HG03439 (cell line): ENCODE data around the gene MEPE.

Source experiments
- ATAC-seq: cut with Tn5 transposase; IDR thresholded peaks from one replicate; pipeline ENCODE4 v1.9.1; 2021; ENCODE audit warnings: mild to moderate bottlenecking, moderate library complexity; ENCODE audit not compliant: unreplicated experiment

MEPE gene

DNA sequence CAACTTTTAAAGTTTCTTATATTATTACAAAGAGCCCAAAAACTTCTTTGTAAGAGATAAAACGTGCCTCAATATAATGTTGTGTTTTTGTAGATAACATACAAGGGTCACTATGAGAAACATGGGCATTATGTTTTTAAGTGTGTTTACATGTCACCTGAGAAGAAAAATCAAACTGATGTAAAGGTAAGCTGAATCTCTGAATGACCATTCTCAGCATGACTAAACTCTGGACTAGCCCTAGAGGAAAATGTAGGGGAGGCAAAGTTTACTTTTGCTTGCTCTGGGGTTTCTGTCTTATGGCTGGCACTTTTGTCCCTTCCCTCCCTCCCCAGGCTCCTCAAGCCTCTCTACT, 6.8 kb downstream of the MEPE start:
- ATAC-seq, result no peak

DNA sequence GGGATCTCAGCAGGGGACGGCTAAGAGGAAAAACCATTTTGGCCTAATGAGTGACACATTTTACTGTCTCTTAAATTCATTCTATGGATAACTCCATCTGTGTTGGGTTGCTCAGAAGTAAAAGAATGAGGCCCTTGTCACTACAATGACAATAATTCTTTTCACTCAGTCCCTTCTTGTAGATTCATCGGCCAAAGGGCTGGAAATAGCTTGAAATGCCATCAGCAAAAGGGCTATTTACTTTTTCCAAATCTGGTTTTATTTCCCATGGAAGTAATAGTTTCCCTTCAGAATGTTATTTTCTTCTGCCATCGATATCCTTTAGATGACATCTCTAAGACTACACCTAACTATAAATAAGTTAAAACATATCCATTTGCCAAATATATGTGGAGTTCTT, 7.4 kb downstream of the MEPE start:
- ATAC-seq, result no peak

DNA sequence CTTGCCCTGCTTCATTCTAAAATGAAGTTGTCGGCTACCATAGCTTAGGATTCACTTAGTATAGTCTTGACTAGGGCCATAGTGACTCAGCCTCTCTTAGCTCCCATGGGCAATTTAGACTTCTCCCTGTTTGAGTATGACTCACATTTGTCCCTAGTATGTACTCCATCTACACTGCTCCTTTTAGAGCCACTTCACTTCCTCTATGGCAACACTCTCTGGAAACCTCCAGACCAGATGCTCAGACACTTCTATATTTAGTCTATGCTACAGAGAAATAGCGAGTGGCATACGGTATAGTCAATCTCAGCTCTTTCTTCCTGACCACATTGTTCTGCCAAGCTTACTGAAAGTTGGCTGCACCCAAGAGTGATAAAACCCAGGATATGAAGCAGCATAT, 11.2 kb downstream of the MEPE start:
- no peak for ATAC-seq

DNA sequence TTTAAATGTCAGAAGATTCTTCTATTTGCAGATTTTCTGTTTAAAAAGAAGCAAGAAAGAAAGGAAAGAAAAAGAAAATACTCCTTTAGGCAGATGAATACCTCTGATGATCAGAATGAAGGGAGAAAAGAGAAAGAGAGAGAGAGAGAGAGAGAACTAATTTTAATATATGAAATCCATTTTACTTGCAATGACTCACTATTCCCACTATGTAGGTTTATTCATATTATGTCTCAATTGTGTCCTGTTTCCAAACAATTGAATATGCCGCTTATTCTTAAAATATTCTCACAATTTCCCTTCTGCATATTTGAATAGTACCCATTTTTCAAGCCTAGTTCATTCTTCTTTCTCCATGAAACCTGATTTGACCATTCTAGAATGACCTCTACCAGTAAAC, 11.7 kb downstream of the MEPE start:
- no peak for ATAC-seq

DNA sequence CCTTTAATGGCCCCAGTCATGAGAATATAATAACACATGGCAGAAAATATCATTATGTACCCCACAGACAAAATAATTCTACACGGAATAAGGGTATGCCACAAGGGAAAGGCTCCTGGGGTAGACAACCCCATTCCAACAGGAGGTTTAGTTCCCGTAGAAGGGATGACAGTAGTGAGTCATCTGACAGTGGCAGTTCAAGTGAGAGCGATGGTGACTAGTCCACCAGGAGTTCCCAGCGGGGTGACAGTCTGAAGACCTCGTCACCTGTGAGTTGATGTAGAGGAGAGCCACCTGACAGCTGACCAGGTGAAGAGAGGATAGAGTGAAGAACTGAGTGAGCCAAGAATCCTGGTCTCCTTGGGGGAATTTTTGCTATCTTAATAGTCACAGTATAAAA, 13.5 kb downstream of the MEPE start:
- ATAC-seq, result no peak

DNA sequence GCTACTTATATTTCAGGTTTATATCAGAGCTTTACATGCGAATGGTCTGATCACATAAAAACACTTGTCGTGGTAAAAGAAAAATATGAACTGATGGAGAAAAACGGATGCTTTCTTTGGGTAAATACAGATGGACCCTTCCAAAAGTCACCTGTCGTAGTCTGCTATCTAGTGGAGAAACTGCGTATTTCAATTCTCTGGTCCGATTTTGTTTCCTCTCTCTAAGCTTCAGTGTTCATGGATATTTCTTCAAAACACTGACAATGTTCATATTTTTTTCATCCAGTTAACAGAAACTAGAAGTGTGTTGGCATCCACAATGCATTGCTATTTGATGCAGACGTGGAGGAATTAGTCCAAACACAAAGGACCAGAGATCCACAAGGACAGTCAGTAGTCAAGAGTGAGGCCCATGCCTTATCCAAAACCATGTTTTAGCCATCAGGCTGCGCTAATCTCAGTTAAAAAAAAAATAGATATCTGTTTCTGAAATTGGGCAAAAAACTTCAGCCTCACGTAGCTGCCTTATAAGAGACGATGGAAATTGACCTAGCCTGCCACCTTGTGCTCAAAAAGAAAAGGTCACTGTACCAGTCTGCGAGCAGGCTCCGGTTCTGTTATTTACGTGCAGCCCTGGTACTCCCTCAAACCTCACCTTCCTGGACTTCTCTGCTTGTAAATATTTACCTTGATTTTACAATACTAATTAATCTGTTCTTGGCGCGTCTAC, 16.0 kb downstream of the MEPE start:
- ATAC-seq, result no peak

DNA sequence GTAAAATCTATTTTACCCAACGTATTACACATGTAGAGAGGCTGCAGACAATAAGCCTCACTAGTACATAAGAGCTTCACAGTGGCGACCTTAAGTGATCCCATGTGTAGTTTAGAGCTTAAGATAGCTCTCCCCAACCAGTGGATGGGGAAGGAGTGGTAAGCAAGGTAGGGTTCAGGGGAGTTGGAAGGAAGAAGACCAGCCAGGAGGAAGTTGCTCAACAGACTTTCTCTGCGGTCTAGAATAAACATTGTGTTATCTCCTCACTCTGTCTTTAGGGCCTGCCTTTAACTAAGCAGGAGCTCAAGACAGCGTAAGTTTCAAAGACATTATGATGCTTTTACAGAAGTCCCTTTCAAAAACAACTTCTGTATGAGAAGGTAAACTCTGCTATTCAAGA, 16.8 kb downstream of the MEPE start:
- ATAC-seq, result no peak

DNA sequence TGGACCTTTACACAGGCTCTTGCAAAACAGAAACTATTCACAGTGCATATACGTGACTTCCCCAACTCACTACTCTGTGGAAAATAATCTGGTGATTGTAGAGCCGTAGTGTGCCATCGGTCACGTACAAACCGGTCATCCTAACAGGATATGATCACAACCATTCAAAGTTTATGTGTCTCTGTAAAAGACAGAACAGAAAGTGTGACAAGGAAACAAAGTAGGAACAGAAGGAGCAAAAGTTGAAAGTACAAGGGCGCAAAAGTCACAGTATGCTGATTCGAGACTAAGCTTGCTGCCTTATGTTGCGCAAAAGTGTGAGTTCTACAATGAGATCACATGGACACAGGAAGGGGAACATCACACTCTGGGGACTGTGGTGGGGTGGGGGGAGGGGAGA, 18.6 kb downstream of the MEPE start:
- ATAC-seq, result no peak

DNA sequence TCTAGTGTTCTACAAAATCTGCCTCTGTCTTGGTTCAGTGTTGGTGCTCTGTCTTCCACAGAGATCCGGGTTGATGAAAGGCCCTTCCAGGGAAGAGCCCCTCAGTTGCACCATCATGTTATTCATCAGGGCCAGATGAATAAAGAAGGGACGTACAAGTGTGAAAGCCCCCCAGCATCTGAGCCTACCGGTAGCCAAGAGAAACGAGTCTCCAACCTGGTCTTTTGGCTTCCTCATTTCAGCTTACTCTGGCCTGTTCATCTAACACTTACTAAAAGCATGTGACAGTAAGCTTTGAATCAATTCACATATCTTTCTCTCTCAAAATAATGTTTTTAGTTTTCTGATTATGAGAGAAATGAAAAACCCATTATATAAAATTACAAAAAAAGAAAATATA, 19.2 kb downstream of the MEPE start:
- ATAC-seq, result no peak

DNA sequence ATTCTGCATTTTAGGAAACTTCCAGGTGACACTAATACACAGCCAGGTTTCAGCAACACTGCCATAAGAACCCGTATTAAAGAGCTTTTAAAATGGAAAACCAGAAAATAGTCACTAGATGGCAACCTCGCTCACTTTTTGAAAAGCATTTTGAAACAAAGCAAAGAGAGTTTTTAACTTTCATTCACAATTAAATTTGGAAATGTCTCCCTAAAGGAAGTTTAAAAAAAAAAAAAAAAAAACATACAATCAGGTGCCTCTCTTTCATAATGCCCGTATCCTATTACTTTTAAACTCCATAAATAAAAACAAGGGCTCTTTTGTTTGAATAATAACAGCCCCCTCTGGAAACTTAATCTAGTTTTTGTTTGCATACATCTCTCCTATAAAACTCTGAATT, 20.3 kb downstream of the MEPE start:
- ATAC-seq, result no peak

DNA sequence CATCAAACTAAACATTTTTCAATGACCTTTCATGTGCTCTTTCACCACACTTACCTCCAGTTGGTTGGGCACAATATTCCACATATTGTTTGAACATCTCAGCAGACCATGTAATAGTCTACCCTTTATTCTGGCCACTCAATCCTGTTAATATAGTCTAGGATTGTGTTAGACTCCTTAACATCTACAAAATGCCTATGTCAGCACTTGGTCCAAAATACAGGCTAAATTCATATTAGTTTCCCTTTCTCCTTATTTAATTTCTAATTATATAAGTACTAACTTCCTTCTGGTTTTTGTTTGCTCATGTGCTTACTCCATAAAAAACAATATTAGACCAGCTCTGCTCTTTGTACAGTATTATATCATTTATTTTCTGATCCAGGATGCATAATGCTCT, 21.1 kb downstream of the MEPE start:
- no peak for ATAC-seq

DNA sequence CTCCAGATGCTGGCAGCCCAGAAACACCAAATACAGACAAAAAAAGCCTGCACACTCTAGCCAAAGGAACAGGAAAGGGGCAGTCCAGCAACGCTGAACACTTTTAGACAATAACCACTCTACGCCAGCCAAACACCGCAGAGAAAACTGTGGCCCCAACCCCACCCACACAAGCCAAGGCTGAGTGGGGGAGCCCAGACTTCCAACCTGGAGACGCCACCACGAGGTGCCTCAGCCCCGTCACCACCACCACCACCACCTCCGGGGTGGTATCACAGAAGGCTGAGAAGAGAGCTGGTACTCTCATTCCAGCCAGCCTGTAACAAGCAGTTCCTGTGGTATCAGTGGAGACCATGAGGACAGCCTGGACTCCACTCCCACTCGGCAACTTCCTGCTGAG, 22.8 kb downstream of the MEPE start:
- ATAC-seq, result no peak

DNA sequence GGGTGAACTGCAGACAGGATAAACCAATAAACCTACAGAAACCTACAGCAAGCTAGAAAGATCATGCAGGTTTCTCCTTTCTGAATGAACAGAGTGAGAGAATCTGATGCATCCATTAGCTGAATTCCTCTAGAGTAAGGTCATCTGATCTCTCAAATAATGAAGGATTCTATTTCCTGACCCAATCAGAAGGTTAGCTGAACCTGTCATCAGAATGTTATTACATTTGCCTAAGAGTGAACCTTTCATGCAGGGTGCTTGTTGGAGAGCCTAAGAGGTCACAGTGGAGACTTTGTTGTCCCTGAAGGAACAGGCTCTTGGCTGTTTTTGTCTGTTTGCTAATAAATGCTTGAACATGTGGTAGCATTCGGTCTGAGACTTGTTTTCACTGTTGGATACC, 24.0 kb downstream of the MEPE start:
- ATAC-seq, result no peak

DNA sequence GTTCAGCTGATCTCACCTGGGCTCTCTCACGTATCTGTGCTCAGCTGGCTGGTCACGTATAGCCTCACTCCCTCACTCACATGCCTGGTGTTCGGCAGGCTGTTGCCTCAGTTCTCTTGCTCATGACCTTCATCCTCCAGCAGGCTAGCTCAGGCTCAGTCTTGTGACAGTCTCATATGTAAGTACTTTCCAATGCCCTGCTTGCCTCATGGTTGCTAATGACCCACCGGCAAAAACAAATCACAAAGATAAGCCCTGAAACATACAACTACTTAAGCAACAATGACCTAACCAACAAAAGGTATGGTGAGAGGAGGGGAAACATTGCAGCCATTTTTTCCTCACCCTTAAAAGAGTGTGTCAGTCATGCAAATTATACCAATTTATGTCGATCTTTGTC, 25.0 kb downstream of the MEPE start:
- ATAC-seq, result no peak

DNA sequence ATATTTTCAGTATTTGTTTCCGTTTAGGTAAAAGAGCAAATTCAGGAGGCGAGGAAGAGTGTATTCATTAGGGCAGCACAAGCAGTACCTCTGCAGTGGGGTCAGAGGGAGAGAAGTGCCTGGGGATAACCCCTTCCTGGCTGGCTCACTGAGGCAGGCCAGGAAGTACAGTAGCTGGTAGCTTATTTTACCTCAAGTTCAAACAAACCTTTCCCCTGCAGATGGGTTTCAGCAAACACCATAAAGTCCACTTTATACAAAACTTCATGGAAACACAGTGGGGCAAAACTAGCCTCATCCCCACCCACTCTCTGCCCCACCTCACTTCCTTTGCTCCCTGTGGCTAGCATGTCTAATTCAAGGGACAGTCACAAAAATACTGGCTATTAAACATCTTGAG, 29.5 kb downstream of the MEPE start:
- no peak for ATAC-seq

DNA sequence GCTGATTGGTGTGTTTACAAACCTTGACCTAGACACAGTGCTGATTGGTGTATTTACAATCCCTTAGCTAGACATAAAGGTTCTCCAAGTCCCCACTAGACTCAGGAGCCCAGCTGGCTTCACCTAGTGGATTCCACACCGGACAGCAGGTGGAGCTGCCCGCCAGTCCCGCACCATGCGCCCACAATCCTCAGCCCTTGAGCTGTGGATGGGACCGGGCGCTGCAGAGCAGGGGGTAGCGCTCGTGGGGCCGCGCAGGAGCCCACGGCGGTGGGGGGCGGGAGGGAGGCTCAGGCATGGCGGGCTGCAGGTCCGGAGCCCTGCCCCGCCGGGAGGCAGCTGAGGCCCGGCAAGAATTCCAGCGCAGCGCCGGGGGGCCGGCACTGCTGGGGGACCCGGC, 30.7 kb downstream of the MEPE start:
- ATAC-seq, result no peak

DNA sequence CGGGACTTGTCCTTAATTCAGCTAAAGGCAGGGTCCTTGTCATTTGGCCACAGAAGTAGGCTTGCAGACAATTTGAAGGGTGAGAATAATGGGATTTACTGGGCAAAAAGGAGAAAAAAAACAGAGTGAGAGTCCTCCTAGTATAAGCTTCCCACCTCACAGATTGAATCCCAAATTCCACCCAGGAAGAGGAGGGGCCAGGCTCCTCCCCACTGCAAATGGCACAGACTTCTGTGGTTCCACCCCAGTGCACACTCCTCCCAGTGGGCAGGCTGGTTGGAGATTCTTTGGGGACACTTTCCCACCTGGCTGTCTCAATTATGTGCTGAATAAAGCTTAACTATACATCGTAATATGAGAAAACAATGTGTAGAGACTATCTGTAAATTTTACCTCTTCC, 31.6 kb downstream of the MEPE start:
- no peak for ATAC-seq

DNA sequence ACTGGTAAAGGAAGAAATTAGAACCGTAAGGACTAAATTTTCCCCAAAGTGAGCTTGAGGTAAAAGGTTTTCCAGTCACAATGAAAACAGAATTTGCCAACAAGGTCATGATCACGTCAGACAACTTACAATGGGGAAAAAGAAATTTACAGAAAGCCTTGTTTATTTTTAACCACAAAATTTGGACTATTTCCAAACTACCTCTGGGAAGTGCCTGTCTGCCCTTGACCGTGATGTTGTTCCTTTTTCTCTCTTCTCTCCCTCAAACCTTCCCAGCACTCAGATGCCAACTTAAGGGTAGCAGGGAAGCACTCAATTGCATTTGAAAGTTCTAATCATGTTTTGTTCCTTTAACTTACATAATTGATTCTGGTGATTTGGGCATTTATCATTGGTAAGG, 32.5 kb downstream of the MEPE start:
- ATAC-seq, result no peak

DNA sequence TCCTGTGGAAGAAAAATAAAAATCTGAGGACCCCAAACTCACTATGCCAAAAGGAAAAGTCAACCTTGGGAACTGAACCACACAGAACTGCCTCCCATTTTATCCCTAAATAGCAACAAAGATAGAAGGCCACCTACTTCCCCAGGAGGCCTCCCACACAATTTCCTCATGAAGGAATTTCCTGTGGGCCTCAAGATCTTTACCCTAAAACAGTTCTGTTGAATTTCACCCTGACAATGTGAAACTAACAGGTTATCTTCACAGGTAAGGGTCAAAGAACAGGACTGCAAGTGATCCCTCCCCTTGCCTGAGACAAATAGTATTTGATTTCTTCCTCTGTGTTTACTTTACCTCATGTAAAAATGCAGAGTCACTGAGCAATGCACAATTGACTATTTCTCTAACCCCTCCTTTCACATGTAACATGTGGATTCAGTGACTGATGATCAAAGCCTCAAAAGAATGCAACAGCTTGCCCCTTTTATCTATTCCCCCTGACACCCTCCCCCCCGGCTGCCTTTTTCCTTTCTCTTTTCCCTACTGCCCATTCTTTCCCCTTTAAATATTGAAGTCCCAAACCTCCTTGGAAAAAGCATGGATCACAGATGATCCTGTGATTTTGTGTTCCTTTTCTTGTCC, 33.3 kb downstream of the MEPE start:
- no peak for ATAC-seq

DNA sequence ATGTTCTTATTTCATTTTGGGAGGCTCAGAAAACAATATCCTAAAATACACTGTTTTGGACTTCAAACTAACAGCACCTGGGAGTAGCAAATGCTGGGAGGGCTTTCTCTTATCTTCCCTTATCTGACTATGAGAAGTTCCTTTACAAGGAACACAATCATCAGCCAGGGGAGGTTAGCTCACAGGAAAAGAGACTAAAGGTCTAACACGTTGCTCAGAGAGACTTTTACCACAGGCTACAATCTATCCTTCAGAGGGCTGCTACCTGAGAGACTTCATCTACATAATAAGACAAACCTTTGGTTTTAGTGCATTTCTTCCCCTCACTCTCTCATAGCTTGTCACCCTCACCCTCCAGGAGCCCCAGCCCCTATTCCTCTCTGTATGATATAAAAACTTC, 35.8 kb downstream of the MEPE start:
- ATAC-seq, result no peak

DNA sequence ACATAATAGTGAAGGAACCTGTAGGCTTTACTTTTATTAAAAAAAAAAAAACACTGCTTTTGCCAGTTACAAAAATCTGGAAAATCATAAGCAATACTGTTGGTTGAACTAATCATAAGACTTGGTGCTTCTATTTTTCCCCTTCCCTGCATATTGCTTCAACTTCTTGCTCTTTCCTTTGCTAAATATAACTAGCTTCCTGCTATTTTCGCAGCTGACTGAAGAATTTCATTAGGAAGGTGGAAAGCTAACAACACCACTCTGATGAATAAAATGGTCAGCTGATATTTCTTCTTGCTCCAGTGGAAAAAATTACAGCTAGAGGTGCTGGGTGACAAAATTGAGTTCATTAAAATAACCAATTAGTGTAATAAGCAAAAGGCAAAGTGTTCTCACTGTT, 39.3 kb downstream of the MEPE start:
- ATAC-seq, result no peak

DNA sequence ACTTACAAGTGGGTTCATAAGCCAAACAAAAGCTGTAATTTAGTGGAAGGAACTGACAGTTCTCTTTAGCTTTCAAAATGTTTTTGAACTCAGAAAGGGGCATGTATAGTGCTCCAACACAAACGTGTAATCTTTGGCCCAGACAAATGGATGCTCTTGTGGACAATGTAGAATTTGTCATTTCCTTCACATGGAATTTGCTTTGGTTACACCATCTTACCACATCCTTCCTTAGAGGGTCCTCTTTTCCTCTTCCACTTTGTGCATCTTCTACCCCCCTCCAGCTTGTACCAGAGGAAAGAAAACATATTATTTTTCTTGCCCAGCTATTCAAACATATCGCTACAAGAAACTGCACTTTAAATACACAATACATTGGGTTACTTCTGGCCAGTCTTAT, 42.4 kb downstream of the MEPE start:
- ATAC-seq, result no peak

DNA sequence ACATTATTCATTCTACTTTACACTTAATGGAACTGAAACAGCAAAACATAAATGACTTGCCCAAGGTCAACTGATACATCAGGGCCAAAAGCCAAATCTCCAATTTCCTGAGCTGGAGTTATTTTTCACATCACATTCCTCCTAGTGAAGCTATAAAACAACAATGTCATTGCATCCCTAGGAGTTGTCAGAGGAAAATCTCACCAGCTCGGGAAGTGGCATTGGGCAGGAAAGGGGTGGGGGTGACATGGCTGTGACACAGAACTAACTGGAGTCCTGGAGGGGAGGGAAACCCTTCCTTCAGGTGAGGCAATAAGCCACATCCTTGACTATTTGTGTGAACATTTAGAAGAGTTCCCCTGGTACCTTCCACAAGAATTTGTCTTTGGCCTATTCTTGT, 47.3 kb downstream of the MEPE start:
- ATAC-seq, result no peak
